HG03045 (cell line): ENCODE measurements around the gene ARSG.

Experiments used
- ATAC-seq: cut with Tn5 transposase; IDR thresholded peaks from one replicate; pipeline ENCODE4 v1.9.1; 2021; ENCODE audit warnings: mild to moderate bottlenecking, moderate library complexity; ENCODE audit not compliant: unreplicated experiment

The ARSG gene

DNA sequence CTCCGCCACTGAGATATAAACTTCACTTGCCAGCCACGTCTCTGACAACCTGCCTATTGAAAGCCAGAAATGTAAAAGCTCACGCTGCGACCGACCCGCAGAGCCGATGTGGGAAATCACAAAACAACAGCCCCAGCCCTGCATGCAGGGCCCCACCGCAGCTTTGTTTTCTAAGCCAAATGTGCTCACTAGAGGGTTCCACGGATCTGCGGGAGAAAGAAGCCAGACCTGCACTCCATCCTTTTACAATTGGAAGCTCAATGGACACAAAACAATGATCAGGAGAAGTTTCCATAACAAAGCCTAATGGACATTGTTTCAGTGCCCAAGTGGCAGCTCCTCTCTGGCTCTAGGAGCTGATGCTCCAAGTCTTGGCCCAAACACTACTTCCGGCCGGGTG, 132.9 kb downstream of the ARSG start:
- ATAC-seq: no peak

- no peak for ATAC-seq
Measured at GRCh38 chr17:68424861-68425260, 133.6 kb downstream of the ARSG start.

DNA sequence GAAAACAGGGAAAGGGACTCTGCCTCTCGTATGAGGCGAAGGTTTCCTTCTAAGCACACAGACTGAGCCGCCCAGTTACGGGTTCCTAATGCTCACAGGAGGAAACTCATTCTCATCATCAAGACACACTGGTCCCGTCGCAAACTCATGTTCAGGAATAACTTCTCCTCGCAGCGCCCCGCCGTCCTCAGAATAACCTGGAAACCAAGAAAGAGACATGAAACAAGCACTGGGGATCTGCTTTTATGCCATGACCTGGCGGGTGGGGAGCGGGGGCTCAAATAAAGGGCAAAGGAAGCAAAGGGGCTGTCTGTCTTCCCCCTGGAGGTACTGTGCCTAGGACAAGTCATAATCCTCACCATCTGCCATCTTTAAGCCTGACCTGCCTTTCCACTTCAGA, 134.7 kb downstream of the ARSG start:
- no peak for ATAC-seq

DNA sequence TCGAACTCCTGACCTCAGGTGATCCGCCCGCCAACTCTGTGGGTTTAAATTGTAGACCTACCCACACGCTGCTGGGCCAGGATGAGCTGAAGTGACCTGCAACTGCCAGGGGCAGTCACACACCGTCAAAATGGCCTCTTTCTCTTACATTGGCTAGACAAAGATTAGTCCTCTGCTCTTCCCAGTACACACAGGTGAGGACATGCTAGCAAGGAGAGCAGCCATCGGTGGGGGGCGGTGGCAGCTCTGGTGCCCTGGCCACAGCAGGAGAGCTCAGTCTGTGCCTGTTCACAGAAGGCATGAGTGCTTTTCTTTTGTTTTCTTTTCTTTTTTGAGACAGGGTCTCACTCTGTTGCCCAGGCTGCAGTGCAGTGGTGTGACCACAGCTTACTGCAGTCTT, 136.3 kb downstream of the ARSG start:
- no peak for ATAC-seq

GRCh38 chr17:68428498-68429172, 137.3 kb downstream of the ARSG start:
- no peak for ATAC-seq

GRCh38 chr17:68429881-68430280, 138.6 kb downstream of the ARSG start:
- ATAC-seq: no peak

GRCh38 chr17:68431045-68431608, 139.8 kb downstream of the ARSG start:
- no peak for ATAC-seq

DNA sequence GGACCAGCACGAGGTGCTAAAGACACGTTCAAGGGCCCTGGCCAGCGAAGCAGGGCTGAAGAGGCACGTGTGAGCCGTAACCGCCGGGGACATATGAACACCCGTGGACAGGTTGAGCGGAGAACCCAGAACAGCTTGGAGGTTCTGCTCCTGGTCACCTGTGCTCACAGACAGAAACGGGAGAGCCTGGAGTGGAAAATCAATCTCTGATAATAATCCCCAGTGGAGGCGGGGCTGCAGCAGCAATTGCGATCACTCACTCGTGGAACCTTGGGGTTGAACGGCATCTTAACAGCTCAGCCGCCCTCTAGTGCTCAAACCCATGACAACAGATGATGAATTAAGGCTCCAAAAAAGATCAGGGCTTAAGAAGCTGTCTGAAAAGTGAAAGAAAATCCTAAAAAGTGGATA, 140.4 kb downstream of the ARSG start:
- no peak for ATAC-seq

DNA sequence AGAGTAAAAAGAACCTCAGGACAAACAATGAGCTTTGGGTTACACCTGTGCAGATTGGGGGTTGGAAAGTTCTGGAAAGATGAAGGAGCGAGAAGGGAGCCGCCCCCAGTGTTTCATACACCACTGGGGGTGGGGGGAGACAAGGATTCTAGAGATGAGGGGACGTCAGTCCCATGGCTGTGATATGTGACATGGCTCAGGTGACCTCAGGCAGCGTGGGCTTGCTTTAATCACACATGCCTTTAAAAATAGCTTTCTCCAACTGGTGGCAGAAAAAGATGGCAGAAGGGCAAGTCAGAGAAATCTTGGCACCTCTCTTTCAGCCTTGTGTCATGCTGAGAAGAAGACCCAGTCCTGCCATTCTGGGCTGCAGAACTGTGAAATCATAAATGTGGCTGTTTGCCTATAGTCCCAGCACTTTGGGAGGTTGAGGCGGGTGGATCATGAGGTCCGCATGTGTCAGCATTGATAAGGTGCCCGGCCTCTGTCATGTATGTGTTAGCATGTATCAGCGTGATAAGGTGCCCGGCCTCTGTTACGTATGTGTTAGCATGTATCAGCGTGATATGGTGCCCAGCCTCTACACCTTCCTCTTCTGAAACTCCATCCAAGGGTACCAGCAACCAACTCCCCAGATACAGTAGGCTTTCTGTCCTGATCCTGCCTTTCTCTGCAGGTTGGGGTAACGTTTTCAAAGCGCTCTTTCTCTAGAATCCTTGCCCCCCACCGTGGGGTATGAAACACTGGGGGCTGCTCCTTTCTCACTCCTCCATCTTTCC, 141.0 kb downstream of the ARSG start:
- no peak for ATAC-seq

DNA sequence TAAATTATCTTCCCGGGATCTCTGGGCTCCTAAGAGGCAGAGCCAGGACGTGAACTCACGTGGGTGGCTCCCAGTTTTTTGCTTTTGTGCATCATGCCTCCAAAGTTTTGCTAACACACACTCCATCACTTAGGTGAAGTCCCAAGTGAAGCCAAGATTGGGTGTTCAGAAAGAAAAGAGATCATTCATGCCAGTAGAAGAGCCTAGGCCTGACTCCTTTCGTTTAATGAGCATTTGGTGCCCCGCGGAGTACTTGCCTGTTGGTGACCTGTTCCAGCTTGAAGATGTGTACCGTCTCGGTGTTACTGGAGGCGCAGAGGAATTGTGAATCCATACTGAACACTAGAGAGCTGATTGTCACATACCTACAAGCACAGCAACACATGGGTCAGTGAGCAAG, 141.9 kb downstream of the ARSG start:
- ATAC-seq: no peak

GRCh38 chr17:68433911-68434508, 142.7 kb downstream of the ARSG start:
- ATAC-seq: no peak

- no peak for ATAC-seq
Measured at GRCh38 chr17:68435361-68435760, 144.1 kb downstream of the ARSG start.

DNA sequence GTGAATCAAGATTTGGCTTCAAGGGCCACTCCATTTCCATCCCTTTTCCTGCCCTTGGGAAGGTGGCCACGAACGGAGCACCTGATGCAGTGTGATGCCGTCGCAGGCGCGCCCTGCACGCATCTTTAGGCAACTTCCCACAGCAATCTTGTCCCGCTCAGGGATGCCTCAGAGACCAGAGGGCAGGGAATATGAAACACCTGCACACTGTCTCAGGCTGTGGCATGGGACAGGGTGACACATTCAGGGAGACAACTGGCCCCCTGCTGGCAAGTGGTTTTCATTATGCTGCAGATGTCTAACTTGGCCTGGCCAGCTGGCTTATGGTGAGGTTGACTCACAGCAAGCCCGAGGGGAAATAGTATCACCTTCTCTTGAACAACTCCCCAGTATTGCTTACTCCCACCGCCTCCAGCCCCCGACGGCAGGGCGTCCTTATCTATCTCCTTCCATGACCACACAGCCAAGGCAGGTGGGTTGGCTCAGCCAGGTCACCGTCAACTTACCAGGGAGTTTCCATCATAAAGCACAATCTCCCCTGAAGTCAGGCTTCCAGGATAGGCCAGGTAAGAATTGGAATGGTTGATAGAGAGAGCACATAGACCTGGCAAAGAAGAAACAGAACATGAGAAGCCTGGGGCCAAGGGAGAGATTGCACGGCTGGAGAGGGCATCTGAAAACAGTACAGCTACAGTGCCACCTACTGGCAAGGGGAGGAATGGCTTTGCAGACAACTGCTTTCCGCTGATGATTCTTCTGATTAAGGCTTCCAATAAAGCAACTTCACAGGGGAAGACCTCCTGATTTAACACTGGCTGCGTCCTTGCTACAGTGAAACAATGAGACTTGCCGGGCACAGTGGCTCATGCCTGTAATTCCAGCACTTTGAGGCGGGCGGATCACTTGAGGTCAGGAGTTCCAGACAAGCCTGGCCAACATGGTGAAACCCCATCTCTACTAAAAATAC, 144.9 kb downstream of the ARSG start:
- peak; percentile 58 for ATAC-seq

GRCh38 chr17:68437979-68438822, 146.9 kb downstream of the ARSG start:
- ATAC-seq: no peak

DNA sequence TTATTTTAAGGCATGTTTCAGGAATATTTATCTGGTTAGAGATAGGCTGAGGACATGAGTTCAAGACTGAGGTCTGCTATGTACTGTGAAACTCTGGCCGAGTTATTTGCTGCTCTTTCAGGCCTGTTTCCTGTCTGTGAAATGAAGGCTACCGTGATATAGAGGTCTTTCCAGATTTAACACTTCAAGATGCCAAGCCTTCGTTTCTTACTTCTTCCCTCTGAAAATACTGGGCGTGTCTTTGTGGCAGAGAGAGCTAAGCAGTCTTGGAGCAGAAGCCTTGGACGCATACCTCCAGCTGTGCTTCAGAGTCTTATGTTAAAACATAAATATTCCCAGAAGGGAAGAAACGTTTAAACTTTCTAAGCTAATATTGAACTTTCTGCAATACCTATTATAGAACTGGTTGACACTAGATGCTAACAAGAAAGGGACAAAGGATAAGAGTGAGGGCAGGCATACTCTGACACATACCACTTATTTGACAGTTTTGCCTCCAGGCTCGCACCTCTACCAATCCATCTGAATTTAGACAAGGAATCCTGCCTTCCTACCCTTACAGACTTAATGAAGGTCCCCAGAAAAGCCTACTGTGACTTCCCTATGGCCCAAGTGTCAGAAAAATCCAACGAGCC, 148.5 kb downstream of the ARSG start:
- ATAC-seq: no peak

- no peak for ATAC-seq
Measured at GRCh38 chr17:68440526-68440925, 149.2 kb downstream of the ARSG start.

DNA sequence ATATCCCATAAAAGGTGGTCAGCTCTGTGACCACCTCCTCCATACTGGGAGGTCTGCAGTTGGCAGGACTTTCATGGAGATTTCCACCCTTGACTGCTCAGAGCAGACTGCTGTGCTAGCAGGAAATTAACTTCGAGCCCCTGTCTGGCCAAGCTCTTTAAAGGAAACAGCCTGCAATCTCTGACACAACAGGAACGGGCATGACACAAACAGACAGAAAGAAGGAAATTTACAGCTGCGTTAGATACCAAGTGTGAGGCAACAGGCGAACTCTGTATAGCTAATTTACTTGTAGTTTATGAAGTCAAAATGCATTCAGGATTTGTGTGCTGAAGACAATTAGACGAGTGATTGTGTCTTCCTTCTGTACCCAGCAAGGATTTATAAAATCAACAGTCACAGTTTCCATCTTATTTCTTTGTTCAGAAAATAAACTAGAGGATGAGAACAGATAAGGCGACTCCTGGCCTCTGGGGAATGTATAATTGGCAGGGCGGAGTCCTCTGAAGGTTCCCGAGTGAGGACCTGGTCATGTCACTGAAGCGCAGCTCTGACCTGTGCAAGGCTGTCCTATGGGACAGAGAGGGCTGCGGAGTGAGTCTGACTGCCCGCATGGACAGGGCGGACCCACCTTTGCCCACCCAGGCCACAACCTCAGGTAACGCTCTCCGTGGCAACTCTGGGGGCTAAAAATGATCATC, 149.9 kb downstream of the ARSG start:
- ATAC-seq: no peak

GRCh38 chr17:68443972-68444464, 152.7 kb downstream of the ARSG start:
- no peak for ATAC-seq
